Stimulated activated CD4-positive, alpha-beta T cell treated with anti-CD3 and anti-CD28 coated beads, Interleukin-1b, Interleukin-23, amount 100 ng/mL, for 1 hour (primary cell): Measurements from ENCODE around the gene TNS1.

Experiments used
- DNase-seq, 2 donors: peaks; one replicate each; pipeline ENCODE4 v3.0.0-alpha.2; 2020; ENCODE audit warnings: low read depth in 2 of 2

Gene TNS1

DNA sequence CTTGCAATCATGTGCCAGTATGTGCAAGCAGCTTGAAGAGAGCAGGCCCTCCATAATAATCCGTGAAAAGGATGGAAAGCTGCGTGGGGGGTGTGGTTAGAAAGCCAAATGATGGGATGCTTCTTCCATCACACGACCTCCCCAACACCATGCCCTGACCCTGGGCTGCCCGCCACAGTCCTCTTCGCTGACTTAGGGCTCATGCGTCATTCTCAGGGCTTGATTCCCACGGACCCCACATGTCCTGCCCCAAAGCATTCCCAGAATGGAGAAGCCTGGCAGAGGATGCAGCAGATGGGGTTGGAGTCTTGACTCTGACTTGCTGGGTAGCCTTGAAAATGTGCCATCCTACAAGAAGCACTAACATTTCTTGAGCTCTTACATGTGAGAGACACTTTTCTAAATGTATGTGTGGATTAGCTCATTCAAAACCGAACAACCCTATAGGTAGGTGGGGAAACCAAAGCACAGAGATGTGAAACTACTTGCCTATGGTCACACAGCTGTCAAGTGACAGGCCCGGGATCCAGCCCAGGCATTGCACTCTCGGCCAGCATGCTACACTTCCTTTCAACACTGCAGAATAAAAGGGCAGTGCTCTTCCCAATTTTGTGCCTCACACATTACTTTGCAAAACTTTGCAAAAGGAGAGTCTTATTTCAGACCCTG lies 3.7 kb downstream of the TNS1 start:
- no peak for DNase-seq

GRCh38 chr2:217997510-217997909 lies 5.3 kb downstream of the TNS1 start:
- DNase-seq, result no peak

GRCh38 chr2:217996361-217996760 lies 6.4 kb downstream of the TNS1 start:
- DNase-seq, result no peak

DNA sequence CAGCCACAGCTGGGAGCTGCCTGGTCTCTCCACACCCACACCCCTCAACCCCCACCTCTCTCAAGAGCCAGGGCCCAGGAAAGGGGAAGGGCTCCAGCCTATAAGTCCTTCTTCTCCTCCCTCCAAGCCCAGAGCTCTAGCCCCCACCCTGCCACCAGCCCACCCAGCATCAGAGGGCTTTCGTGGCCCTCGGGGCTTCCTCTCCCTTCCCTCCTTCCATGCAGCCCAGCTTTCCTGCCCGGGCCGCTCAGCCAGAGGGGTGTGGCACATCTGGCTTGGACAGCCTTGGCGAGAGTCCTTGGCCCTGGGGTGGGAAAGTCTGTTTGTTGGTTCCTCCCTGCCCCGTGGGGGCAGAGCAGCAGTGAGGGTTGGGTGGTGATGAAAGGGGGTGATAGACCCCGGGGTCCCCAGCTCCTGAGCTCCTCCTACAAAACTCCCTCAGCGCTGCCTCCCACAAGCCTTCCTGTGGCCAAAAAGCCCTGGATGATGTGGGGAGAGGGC lies 7.0 kb downstream of the TNS1 start:
- no peak for DNase-seq

DNA sequence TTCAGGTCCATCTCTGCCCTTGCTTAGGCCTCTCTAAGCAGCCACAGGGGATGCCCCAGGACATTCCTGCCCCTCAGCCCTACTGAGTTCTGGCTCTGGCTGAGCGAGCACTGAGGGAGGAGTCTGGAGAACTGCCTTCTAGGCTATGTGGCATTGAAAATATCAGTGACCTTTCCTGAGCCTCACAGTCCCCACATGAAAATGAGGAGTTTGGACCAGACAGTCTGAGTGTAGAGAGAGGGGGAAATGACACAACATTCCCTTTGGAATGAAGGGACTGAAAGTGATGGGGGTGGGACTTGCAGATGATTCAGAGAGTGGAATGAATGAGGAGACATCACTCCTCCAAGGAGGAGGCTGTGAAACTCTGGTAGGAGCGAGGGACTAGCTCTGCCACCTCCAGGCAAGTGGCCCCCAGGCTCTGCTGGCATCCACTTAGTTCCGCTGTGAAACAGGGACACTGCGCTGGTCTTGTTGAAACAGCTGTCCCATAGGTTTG lies 8.0 kb downstream of the TNS1 start:
- no peak for DNase-seq

DNA sequence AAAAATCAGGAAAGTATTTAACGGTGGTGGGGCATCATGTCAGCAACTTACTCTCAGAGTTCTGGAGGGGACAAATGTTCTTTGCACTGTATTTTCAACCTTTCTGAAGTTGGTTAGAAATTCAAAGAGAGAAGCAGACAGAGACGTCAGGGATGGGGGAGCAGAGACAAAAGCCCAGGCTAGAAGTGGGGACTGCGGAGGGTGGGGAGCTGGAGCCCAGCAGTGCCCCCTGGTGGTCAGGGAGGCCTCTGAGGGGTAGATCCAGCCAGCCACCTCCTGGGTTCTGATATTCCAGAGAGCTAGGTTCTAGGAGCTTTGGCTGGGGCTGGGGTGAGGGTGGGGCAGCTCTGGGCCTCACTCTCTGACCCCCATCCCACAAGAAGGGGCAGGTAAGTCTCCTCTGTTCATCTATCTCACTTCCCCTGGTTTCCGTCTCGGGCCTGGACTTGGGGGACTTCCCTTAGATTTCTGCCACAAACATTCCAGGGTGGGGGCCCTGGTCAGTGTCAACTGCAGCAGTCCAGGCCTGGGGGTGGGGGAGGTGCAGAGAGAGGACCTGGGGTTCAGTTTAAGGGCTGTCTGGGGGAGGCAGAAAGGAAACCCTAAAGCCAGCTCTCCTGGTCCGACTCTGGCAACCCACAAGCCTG lies 8.9 kb downstream of the TNS1 start:
- DNase-seq, result peak in 1 of 2 donors; percentile 46

GRCh38 chr2:217993138-217993537 lies 9.7 kb downstream of the TNS1 start:
- DNase-seq, result no peak

- DNase-seq, result no peak
Measured at GRCh38 chr2:217992061-217992460, 10.7 kb downstream of the TNS1 start.

- DNase-seq, result no peak
Measured at GRCh38 chr2:217990791-217991465, 11.9 kb downstream of the TNS1 start.

- no peak for DNase-seq
Measured at GRCh38 chr2:217990389-217990788, 12.4 kb downstream of the TNS1 start.

DNA sequence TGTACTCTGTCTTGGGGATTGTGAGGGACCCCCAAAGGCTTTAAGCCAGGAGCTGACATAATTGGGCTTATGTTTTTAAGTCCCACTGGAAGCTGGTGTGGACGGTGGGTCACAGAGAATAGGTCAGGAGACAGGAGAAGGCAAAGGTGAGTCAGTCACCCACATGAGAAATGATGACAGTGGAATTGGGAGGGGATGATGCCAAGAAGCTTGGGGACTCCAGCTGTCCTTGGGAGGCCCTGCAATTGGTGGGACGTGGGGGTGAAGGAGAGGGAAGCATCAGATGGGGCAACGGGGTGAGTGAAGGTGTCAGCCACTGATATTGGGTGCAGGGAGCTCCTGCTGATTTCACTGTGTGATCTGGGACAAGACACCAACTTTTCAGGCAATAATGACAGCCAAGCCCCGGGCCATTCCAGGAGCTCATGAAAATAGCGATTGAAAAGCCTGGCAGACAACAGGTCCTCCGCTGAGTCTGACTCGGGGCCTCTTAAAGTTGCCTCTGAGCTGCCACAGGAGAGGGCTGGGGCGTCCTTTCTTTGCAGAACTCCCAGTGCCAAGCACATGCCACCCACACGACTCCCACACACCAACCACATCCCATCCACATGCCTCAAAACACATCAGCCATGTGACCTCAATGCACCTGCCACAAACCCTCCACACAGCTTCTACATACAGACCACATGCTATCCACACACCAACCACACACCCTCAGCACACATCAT lies 13.4 kb downstream of the TNS1 start:
- DNase-seq, result no peak

DNA sequence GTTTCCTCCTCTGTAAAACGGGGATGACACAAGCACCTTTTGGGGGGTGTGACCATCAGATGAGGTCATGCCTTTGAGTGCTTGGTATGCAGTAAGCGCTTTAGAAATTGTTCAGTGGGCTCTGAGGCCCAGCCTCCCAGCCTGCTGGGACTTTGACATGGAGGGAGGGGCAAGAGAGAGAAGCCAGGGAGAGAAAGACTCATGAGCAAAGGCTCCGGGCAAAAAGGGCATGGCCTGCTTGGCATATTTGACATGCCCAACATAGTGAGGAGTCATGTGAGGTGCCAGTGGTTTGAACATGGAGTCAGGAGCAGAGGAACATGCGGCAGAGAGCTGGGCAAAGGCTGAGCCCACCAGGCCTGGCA lies 14.0 kb downstream of the TNS1 start:
- DNase-seq, result no peak

DNA sequence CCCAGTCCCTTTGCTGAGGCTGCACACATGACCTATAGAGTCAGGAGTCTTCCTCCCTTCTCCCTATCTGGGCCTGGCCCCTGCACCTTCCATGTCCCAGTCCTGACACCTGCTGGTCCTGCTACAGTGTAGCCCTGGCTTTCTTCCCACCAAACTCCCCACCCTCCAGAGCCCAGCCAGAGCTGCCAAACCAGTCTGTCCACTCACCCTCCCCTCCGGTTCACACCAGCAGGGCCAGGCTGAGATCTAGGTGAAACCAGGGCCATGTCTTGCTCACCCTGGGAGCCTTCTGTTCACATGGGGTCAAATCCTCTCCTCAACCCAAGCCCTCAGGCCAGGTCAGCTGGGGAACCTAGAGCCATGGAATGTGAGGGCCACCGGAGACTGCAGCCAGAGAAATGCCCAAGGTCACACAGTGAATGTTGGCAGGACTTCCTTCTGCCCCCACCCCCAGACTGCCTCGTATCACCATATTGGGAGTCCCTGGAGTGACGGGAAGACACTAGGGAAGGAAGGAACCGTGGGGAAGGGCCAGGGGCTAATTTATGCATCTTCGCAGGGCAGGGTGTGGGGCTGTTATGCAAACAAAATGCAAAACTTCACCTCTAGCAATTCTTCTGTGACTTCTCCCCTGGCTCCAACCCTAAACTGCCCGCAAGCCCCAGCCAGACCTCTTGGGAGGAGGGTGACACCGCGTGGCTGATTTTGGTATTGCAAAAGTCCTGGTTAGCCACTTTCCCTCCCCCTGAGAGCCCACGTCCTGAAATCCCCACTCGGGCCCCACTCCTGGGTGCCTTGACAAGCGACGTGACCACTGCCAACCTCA lies 14.6 kb downstream of the TNS1 start:
- peak in 1 of 2 donors; percentile 50 for DNase-seq

DNA sequence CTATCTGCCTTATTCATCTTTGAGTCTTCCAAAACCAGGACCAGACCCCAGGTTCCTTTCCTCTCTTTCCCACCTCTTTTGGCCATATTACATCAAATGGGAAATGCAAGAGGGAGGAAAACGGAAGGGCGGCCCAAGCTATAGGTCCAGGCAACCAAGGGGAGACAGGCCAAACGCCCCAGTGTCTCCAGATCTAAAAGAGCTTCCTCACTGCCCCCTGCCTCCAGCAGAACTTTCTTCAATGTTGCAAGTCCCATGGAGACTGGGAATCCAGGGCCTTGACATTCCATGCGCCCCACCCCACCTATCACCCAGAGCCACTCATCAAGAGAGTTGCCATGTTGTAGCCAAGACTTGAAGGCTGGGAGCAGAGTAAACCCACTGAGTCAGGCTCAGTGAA lies 15.4 kb downstream of the TNS1 start:
- no peak for DNase-seq

DNA sequence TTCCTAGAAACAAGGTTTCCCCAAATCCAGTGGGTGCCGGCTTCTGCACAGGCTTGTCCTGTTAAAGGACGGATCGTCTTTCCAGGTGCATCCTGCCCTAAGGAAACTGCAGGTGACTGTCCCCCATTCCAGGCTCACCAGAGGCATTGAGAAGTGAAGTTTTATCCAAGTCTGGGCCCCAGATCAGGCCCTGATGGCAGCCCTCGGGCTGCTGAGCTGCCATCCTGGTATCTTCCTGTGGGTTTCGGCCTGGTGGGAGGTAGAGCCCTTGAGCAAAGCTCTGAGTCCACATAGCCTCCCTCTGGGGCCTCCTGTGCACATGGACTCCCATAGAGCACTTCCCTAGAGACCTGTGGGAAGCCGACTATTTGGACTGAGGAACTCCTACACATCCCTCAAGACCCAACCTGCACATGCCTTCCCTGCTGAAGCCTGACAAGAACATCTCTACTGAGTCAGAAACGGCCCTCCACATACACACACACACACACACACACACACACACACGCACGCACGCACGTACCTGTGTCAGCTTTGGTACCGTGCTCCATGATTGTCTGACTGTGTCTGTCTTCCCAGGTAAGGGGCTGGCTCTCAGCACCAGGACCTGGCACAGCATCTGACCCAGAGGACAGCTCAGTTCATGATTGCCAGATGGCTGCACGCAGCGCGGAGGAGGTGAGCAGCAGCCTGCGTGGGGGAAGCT lies 16.4 kb downstream of the TNS1 start:
- DNase-seq, result no peak

GRCh38 chr2:217983276-217984233 lies 19.2 kb downstream of the TNS1 start:
- DNase-seq, result no peak

DNA sequence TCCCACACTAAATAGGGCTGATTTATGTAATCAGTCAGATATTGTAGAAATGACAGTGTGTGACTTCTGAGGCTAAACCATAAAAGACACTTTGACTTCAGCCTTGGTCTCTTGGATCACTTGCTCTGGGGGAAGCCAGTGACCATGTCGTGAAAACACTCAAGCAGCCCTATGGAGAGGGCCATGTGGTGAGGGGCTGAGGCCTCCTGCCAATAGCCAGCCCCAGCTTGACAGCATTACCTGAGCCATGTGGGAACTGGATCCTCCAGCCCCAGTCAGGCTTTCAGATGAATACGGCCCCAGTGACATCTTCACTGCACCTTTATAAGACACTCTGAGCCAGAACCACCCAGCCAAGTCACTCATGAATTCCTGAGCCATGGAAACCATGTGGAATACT lies 20.8 kb downstream of the TNS1 start:
- DNase-seq, result no peak

GRCh38 chr2:217981084-217981730 lies 21.6 kb downstream of the TNS1 start:
- no peak for DNase-seq

- DNase-seq, result no peak
Measured at GRCh38 chr2:217980591-217980990, 22.2 kb downstream of the TNS1 start.
